Left colon (tissue), 2 donors: ENCODE measurements around the gene RANBP17. TPM values are rescaled to one million over a fixed set of nuclear protein-coding genes. Genes with fewer than 3 reads are reported as not detected.
"Not testable (repeated sequence)": the region's sequence is repeated elsewhere in the genome, so short reads cannot be mapped to it uniquely, and the experiment has no call there.

Experiments used
- ATAC-seq: fragments of 200-7000 bp; cut with Tn5 transposase; one replicate; pipeline ENCODE4 v1.9.1; 2020; ENCODE audit warnings: mild to moderate bottlenecking, moderate library complexity
- DNase-seq, 2 donors: peaks; one replicate each; pipeline ENCODE4 v3.0.0-alpha.2; 2020
- intact Hi-C, 2 donors: fragments of 100-400 bp; cut with DNase I in 1 of 2; cut with micrococcal nuclease in 1 of 2; formaldehyde crosslinking; loops; one replicate each; pipeline versions ENCODE4 v1.11.2 to v1.14.0; 2022; cut with DNase I, micrococcal nuclease
- total RNA-seq, 2 donors: library from RNA; stranded (reverse); fragmentation: NEBNext Ultra II Directional; extraction: Animal tissue kit (Norgen Biotek cat#: 25700); gene quantifications; one replicate each; pipeline ENCODE4 v1.2.1, GENCODE V29; 2021
- donor health status: DM: no; HTN: no; CAD: no.
- donor health status: DM: yes; HTN: yes; CAD: no.

Gene RANBP17
- total RNA-seq, 2 donors from 2014 or later = 4.9 to 17.4 TPM

DNA sequence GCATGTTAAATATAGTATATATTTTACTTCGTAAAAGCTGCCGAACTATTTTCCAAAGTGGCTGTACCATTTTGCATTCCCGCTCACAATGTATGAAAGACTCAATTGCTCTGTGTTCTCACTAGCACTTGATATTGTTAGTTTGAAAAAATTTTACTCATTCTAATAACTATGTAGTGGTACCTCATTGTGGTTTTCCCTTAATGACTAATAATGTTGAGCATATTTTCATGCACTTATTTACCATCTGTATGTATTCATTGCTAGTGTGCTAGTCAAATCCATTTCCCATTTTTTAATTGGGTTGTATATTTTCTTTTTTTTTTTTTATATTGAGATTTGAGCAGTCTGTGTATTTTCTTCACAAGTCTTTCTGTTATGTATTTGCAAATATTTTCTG lies 58.4 kb downstream of the RANBP17 start:
- no peak for DNase-seq
- ATAC-seq = no peak
- intact Hi-C loops = no loop called here

DNA sequence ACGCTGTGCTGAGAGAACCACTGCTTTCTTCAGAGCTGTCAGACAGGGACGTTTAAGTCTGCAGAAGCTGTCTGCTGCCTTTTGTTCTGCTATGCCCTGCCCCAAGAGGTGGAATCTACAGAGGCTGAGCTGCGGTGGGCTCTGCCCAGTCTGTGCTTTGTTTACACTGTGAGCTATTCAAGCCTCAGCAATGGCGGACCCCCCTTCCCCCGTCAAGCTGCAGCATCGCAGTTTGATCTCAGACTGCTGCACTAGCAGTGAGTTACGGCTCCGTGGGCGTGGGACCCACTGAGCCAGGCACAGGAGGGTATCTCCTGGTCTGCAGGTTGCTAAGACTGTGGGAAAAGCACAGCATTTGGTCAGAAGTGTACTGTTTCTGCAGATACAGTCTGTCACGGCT lies 60.5 kb downstream of the RANBP17 start:
- intact Hi-C loops, ATAC-seq, DNase-seq: not testable (repeated sequence)

DNA sequence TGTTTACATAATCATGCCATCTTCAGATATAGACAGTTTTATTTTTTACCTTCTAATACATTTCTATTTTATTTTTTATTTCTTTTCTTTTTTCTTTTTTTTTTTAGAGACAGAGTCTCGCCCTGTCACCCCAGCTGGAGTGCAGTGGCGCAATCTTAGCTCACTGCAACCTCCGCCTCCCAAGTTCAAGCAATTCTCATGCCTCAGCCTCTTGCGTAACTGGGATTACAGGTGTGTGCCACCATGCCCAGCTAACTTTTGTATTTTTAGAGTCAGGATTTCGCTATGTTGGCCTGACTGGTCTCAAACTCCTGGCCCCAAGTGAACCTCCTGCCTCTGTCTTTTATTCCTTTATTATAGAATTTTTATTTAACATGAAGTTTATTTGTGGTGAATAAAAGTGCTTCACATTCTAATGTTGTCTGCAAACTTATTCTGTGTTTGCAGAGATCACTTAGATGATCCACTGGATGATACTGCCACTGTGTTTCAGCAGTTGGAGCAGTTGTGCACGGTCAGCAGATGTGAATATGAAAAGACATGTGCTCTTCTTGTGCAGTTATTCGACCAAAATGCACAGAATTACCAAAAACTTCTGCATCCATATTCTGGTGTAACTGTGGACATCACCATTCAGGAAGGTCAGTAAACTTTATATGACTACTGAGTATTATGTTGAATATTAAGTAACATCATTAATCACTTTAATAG lies 62.2 kb downstream of the RANBP17 start:
- DNase-seq (no peak), ATAC-seq (no peak)
- intact Hi-C loops = no loop called here

DNA sequence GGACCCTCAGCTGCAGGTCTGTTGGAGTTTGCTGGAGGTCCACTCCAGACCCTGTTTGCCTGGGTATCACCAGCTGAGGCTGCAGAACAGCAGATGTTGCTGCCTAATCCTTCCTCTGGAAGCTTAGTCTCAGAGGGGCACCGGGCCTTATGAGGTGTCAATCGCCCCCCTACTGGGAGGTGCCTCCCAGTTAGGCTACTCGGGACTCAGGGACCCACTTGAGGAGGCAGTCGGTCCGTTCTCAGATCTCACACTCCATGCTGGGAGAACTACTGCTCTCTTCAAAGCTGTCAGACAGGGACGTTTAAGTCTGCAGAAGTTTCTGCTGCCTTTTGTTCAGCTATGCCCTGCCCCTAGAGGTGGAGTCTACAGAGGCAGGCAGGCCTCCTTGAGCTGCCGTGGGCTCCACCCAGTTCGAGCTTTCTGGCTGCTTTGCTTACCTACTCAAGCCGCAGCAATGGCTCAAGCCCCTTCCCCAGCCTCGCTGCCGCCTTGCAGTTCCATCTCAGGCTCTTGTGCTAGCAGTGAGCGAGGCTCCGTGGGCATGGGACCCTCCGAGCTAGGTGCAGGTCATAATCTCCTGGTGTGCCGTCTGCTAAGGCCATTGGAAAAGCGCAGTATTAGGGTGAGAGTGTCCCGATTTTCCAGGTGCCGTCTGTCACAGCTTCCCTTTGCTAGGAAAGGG lies 73.9 kb downstream of the RANBP17 start:
- DNase-seq, intact Hi-C loops, ATAC-seq: not testable (repeated sequence)

DNA sequence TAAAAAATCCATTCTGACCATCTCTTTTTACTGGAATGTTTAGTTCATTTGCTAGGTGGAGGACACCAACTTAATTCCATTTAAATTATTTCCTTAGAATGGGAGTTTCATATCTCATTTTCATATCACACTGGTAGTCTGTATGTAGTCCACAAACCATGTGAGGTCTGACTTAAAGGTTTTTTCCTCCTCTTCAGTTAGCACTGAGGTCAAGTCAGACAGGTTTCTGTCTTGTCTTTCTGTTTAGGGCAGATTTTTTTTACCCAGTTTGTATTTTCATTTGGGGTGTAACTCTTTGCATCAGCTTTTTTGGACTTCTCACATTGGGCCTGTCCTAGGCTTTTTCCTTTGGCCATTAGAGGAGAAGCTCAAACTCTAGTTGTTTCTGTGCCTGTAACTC lies 75.3 kb downstream of the RANBP17 start:
- intact Hi-C loops = no loop called here
- DNase-seq (no peak), ATAC-seq (no peak)

DNA sequence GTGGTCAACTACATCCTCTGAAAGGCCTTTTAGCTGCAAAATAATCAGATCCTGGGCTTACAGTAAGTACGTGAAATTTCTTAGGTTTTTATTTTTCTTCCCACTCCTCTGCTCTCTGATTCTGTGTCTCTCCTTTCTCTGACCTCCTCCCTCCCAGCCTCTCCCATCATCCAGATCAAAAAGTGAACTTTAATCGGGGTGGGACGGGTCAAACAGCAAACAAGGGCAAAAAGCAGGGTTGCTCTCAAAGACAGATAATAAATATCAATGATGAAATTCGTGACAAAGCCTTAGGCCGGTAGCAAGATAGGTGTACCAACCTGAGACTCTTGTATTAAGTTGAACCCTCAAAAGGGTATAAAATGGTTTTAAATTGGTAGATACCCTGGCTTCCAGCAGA lies 76.1 kb downstream of the RANBP17 start:
- DNase-seq (no peak), ATAC-seq (peak; percentile 52)
- intact Hi-C loops = no loop called here

DNA sequence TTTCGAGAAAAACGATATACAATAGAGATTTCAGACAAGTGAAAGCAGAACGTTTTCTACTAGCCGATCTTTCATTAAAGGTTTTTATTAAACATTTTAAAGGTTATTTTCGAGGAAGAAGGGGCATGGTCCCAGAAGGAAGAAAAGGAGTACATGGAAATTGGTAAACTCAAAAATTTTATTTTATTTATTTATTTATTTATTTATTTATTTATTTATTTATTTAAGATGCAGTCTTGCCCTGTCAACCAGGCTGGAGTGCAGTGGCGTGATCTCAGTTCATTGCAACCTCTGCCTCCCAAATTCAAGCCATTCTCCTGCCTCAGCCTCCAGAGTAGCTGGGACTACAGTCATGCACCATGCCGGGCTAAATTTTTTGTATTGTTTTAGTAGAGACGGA lies 77.4 kb downstream of the RANBP17 start:
- no peak for DNase-seq
- intact Hi-C loops = no loop called here

DNA sequence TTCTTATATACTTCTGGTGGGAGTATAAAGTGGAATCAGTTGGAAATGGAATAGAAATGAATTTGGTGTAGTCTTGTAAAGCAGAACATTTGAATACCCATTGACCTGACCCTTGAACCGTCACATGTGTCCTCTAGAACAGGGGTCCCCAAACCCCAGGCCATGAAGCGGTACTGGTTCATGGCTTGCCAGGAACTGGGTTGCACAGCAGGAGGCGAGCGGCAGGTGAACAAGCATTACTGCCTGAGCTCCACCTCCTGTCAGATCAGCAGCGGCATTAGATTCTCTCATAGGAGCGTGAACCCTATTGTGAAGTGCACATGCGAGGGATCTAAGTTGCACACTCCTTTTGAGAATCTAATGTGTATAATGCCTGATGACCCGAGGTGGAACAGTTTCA lies 80.0 kb downstream of the RANBP17 start:
- intact Hi-C loops = no loop called here
- DNase-seq = no peak
- ATAC-seq = no peak

More for the DNA sequence above, 77.4 kb downstream of the RANBP17 start:
- no peak for ATAC-seq

DNA sequence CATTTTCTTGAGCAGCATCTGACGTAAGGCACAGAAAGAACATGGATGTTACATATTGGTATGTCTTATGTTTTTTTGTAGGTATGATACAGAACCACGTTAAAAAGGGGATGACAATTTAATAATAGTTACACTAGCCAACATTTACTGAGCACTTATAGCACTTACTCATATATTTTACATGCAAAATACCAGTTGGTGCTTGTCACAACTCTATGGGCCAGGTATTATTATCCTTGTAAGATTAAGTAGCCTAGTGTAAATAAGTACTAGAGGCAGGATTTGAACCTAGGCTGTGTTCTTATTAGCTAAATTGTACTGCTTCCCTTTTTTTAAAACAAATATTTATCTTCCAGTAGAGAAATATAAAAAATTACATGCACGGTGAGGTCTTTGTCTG lies 83.5 kb downstream of the RANBP17 start:
- DNase-seq (no peak), ATAC-seq (no peak)
- intact Hi-C loops = no loop called here

DNA sequence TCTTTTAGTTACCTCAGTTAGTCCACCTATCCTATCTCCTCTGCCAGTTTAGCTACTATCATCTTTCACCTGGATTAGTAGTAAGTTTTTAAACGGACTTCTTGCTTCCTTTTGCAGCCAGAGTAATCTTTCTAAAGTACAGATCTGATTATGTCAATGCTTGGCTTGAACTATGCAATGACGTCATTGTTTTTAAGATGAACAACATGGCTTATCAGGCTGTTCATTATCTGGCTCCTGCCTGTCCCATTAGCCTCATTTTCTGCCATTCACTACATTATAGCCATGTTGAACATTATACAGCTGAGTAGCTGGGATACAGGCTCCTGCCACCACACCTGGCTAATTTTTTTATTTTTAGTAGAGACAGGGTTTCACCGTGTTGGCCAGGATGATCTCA lies 98.7 kb downstream of the RANBP17 start:
- intact Hi-C loops = no loop called here
- no peak for DNase-seq
- no peak for ATAC-seq

DNA sequence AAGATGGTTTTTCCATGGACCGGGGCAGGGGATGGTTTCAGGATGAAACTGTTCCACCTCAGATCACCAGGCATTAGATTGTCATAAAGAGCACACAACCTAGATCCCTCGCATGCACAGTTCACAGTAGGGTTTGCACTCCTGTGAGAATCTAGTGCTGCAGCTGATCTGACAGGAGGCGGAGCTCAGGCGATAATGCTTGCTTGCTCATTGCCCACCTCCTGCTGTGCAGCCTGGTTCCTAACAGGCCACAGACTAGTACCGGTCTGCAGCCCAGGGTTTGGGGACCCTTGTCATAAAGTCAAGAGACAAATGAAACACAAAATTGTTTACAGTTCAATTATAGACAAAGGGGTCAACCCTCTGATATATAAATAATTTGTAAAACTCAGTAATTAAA lies 101.7 kb downstream of the RANBP17 start:
- DNase-seq (no peak), ATAC-seq (no peak)
- intact Hi-C loops = no loop called here

DNA sequence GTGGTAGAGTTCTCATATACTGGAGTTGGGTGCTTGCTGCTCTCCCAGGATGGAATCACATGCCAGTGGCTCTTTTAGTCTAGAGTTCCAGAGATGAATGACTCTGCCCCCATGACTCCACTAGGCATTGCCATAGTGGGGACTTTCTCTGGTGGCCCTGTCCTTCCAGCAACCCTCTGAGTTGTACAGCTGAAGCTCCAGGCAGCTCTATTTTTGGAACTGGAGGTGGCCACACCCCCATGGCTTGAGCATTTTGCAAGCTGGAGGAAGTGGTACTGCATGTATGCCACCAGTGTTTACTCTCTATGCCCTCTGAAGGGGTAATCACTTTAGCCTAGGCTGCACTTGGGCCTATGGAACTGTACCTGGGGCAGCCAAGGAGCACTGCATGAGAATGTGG lies 112.6 kb downstream of the RANBP17 start:
- DNase-seq = no peak
- intact Hi-C loops = no loop called here
- no peak for ATAC-seq

DNA sequence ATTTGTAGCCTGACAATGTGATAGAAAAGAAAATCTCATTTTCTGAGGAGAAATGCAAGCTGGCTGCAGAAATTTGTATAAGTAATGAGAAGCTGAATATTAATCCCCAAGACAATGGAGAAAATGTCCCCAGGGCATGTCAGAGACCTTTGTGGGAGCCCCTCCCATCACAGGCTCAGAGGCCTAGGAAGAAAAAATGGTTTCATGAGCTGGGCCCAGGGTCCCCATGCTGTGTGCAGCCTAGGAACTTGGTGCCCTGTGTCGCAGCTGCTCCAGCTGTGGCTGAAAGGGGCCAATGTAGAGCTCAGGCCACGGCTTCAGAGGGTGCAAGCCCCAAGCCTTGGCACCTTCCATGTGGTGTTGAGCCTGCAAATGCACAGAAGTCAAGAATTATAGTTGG lies 118.4 kb downstream of the RANBP17 start:
- DNase-seq, ATAC-seq, intact Hi-C loops: not testable (repeated sequence)

DNA sequence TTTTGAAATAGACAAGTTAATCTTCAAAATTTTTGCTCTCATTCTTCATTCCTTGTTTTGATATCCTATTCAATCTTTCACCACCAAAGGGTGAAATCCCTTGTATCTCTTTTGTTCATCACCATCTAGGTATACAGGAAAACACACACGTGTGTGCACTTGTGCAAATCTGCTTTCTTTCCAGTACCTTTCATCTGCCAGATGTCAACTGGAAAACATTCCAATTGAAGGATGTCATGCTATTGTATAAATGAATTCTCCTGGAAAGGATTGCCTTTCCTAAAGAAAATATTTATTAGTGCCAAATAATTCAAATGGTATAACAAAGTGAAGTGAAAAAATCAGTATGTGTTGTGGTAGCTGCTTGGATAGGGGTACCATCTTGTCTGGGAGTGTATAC lies 123.7 kb downstream of the RANBP17 start:
- intact Hi-C loops = no loop called here
- no peak for DNase-seq
- no peak for ATAC-seq

DNA sequence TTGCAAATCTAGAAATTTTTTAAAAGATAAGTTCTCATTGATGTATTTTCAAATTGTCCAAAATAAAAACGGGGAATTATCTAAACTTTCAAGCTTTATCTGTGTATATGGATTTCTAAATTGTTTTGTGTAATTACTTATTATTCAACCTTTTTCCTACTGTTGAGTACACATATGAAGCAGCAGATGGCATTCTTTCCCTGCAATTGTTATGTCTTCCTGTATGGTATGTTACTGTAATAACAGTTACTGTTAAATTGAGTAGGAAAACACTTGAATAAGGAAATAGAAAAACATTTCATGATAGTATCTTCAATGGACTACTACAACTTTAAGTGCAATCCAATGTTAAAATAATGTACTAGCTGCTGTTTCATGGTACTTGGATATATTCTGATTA lies 124.8 kb downstream of the RANBP17 start:
- DNase-seq (no peak), ATAC-seq (no peak)
- intact Hi-C loops = no loop called here

DNA sequence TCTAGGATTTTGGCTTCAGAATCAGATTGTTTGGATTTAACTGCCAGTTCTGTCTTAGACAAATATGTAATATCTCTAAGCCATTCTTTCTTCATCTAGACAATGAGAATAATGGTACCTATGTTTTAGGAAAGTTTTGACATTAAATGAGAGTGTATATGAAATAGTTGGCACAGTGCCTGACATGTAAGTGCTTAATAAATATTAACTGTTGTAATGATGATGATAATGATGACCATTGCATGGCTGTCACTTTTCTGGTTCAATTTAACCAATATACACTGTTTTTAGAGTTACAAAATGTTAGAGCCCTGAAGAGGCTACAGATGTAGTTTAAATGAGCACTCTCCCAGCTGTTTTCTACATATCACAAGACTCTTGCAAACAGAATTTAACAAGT lies 131.7 kb downstream of the RANBP17 start:
- no peak for ATAC-seq
- intact Hi-C loops = no loop called here
- no peak for DNase-seq

DNA sequence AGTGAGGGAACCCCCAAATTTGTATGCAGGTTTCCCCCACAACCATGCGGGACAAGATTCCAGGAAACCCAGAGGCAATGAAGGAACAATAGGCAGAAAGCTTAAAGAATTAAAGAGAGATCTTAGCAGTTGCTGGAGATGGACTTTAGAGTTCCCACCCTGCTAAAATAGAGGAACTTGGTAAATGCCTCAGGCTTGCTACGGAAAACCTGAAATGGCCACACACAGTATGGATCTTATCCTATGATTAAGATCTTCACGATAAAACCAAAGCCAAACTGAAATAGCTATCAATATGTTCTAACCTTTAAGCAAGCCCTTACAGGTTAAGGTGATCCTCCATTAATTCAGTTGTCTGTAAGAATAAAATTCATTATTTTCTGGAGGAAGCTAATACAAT lies 148.3 kb downstream of the RANBP17 start:
- ATAC-seq (no peak), DNase-seq (no peak)
- intact Hi-C loops = no loop called here

DNA sequence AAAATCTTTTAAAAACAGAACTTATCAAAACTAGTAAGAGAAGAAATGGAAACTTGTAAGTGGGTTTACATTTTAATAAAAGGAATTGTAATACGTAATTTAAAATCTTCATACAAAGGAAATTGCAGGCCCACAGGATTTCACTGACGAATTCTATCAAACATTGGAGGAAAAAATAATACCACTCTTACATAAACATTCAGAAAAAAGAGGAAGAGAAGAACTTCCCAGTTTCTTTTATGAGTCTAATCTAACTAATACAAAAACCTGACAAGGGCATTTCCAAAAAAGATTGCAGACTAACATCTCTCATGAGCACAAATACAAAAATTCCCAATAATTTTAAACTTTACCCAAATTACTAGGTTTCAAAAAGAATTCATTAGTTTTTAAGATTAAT lies 149.0 kb downstream of the RANBP17 start:
- no peak for ATAC-seq
- DNase-seq = no peak
- intact Hi-C loops = no loop called here

DNA sequence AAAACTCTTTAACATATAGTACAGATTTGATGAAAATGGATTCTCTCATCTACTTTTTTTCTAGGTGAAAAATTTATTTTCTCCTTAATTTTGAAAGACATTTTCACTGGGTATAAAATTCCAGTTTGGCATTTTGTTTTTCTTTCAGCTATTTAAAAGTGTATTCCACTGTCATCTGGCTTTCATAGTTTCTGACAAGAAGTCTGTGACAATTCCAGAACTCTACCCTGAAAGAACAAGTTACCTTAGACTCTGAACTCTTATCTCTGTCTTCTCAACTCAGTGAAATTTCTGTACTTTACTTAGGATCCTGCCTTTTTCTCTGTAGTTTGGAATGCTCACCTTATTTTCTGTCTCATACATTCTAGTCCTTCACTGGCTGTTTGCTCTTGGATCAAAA lies 161.7 kb downstream of the RANBP17 start:
- ATAC-seq (no peak), DNase-seq (no peak)
- intact Hi-C loops = no loop called here

DNA sequence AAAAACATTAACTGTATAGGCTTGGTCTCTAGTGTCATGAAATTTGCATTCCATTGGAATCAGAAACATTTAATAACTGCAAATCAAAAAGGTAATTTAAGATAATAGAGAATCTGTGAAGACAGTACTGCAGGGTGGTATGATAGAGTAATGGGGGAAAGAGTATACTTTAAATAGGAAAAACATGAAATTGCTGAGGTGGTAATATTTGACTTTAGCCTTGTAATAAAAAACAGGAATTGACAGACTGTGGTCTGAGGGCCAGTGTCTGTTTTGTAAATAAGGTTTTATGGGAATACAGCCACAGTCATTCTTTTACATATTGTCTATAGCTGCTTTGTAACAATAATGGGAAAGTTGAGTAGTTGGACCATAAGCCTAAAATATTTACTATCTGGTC lies 162.3 kb downstream of the RANBP17 start:
- ATAC-seq = no peak
- intact Hi-C loops = no loop called here
- no peak for DNase-seq

DNA sequence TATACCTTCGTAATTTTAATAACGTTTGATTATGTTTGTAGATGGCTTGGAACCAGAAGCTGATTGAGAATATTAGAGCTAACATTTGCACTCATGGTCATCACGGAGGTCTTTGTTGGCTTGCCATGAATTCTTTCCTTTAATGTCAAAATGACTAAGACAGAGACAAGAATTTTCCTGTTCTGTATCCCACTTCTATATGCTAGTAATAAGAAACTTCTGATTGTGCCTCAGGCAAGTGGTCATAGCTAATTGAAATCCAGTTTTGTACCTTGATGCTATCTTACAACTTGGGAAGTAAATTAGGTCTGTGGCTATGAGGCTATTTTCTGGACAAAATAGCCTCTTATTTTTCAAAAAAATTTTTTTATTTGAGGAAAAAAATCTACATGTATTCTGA lies 167.6 kb downstream of the RANBP17 start:
- ATAC-seq = no peak
- DNase-seq = no peak
- intact Hi-C loops = no loop called here
